HepG2 (cell line): ENCODE data around the gene GGTA1. TPM values are rescaled to one million over a fixed set of nuclear protein-coding genes. Genes with fewer than 3 reads are reported as not detected.

Source experiments
- ARHGAP35 ChIP-seq: sonication (generic); formaldehyde crosslinking; IDR thresholded peaks from 2 replicates; pipeline ENCODE4 v1.9.0; 2022; ENCODE audit warnings: mild to moderate bottlenecking, inconsistent platforms, moderate library complexity, missing genetic modification reagents, borderline replicate concordance
- GATA4 ChIP-seq: sonication (generic); IDR thresholded peaks from 2 replicates; pipeline ENCODE4 v1.6.1; 2016; ENCODE audit warnings: antibody characterized with exemption, low read depth, borderline replicate concordance
- GATAD2A ChIP-seq: IDR thresholded peaks from 2 replicates; pipeline ENCODE4 v1.6.1; 2016
- JARID2 ChIP-seq: sonication (generic); formaldehyde crosslinking; IDR thresholded peaks from 2 replicates; pipeline ENCODE4 v1.8.1; 2023; ENCODE audit warnings: missing genetic modification reagents, inconsistent platforms; ENCODE audit not compliant: insufficient replicate concordance
- JUN ChIP-seq: sonication (generic); formaldehyde crosslinking; IDR thresholded peaks from 2 replicates; pipeline ENCODE4 v1.4.0; 2020; ENCODE audit warnings: mild to moderate bottlenecking, missing genetic modification reagents
- KDM5B ChIP-seq: sonication (generic); formaldehyde crosslinking; IDR thresholded peaks from 2 replicates; pipeline ENCODE4 v1.4.0; 2020; ENCODE audit warnings: missing genetic modification reagents, mild to moderate bottlenecking, borderline replicate concordance
- NFE2L1 ChIP-seq: sonication (generic); formaldehyde crosslinking; IDR thresholded peaks from 2 replicates; pipeline ENCODE4 v1.4.0; 2020; ENCODE audit warnings: missing genetic modification reagents, mild to moderate bottlenecking, borderline replicate concordance
- NFE2L2 ChIP-seq: fragments of 150-350 bp; IDR thresholded peaks from 2 replicates; pipeline ENCODE4 v1.6.1; 2014; ENCODE audit warnings: low read length
- NFYC ChIP-seq: IDR thresholded peaks from 2 replicates; pipeline ENCODE4 v1.6.1; 2016; ENCODE audit warnings: missing genetic modification reagents, missing compliant biosample characterization
- PTBP1 ChIP-seq: fragments of 200-400 bp; formaldehyde crosslinking; IDR thresholded peaks from 2 replicates; pipeline ENCODE4 v1.6.1; 2018; ENCODE audit warnings: low read length, low read depth; ENCODE audit not compliant: poor library complexity, severe bottlenecking
- RFXAP ChIP-seq: sonication (generic); formaldehyde crosslinking; IDR thresholded peaks from 2 replicates; pipeline ENCODE4 v1.4.0; 2020; ENCODE audit warnings: missing genetic modification reagents, borderline replicate concordance
- RXRB ChIP-seq: IDR thresholded peaks from 2 replicates; pipeline ENCODE4 v1.6.1; 2016; ENCODE audit warnings: borderline replicate concordance, missing genetic modification reagents, missing compliant biosample characterization
- SAP130 ChIP-seq: IDR thresholded peaks from 2 replicates; pipeline ENCODE4 v1.6.1; 2016; ENCODE audit warnings: low read depth
- SNAI1 ChIP-seq: sonication (generic); formaldehyde crosslinking; IDR thresholded peaks from 2 replicates; pipeline ENCODE4 v1.5.0; 2020; ENCODE audit warnings: mild to moderate bottlenecking, missing genetic modification reagents, borderline replicate concordance
- SUZ12 ChIP-seq: fragments of 150-350 bp; IDR thresholded peaks from 2 replicates; pipeline ENCODE4 v1.6.1; 2014; ENCODE audit warnings: low read depth, low read length
- TBP ChIP-seq: sonication (generic); formaldehyde crosslinking; IDR thresholded peaks from 2 replicates; pipeline ENCODE4 v1.5.0; 2020; ENCODE audit warnings: missing genetic modification reagents
- YEATS4 ChIP-seq: sonication (generic); formaldehyde crosslinking; IDR thresholded peaks from 2 replicates; pipeline ENCODE4 v1.4.0; 2020; ENCODE audit warnings: missing genetic modification reagents, borderline replicate concordance
- ZKSCAN5 ChIP-seq: sonication (generic); formaldehyde crosslinking; IDR thresholded peaks from 2 replicates; pipeline ENCODE4 v1.5.1; 2020; ENCODE audit warnings: mild to moderate bottlenecking, missing genetic modification reagents
- ZNF263 ChIP-seq: sonication (generic); formaldehyde crosslinking; IDR thresholded peaks from 2 replicates; pipeline ENCODE4 v1.4.0; 2020; ENCODE audit warnings: missing genetic modification reagents
- ZNF329 ChIP-seq: sonication (generic); formaldehyde crosslinking; IDR thresholded peaks from 2 replicates; pipeline ENCODE4 v1.9.0; 2021; ENCODE audit warnings: low read depth, mild to moderate bottlenecking, missing genetic modification reagents
- ZNF33A ChIP-seq: sonication (generic); formaldehyde crosslinking; IDR thresholded peaks from 2 replicates; pipeline ENCODE4 v1.5.1; 2020; ENCODE audit warnings: missing genetic modification reagents, mild to moderate bottlenecking, moderate library complexity, borderline replicate concordance
- ZNF709 ChIP-seq: sonication (generic); formaldehyde crosslinking; IDR thresholded peaks from 2 replicates; pipeline ENCODE4 v1.5.0; 2020; ENCODE audit warnings: mild to moderate bottlenecking, missing genetic modification reagents
- ZNF775 ChIP-seq: sonication (generic); formaldehyde crosslinking; IDR thresholded peaks from 2 replicates; pipeline ENCODE4 v1.4.0; 2020; ENCODE audit warnings: missing genetic modification reagents, mild to moderate bottlenecking, moderate library complexity, borderline replicate concordance
- polyA plus RNA-seq, 8 experiments: library from polyadenylated mRNA; depleted of rRNA in 3 of 8; stranded (reverse) in 7 of 8; unstranded in 1 of 8; fragments of >200 nt; fragmentation: Illumina TruSeq in 4 of 8; extraction: Trizol in 4 of 8; gene quantifications; 2 replicates each; pipeline versions ENCODE4 v1.2.1 to v1.2.3, GENCODE V29; 2011 to 2016; ENCODE audit warnings: low read depth in 4 of 8, missing spikeins in 1 of 8, mixed read lengths in 1 of 8; ENCODE audit not compliant: insufficient read depth in 1 of 8
- total RNA-seq, 5 experiments: library from RNA; depleted of rRNA; stranded (reverse); fragments of >200 nt; fragmentation: Illumina TruSeq; extraction: Trizol; gene quantifications; 2 replicates each; pipeline ENCODE4 v1.2.3, GENCODE V29; 2016; ENCODE audit warnings: low read depth in 1 of 5
- TF ChIP-seq, protein P1 (sequence below): sonication (generic); formaldehyde crosslinking; IDR thresholded peaks from 2 replicates; pipeline ENCODE4 v1.4.0; 2020; ENCODE audit warnings: mild to moderate bottlenecking, missing genetic modification reagents
- TF ChIP-seq, protein P2 (sequence below): sonication (generic); formaldehyde crosslinking; IDR thresholded peaks from 2 replicates; pipeline ENCODE4 v1.5.0; 2020; ENCODE audit warnings: missing genetic modification reagents
- TF ChIP-seq, protein P3 (sequence below): sonication (generic); formaldehyde crosslinking; IDR thresholded peaks from 2 replicates; pipeline ENCODE4 v1.4.0; 2020; ENCODE audit warnings: missing genetic modification reagents, mild to moderate bottlenecking, borderline replicate concordance
- TF ChIP-seq, protein P4 (sequence below): sonication (generic); formaldehyde crosslinking; conservative IDR thresholded peaks from 2 replicates; pipeline ENCODE4 v1.4.0; 2020; ENCODE audit warnings: missing genetic modification reagents
- TF ChIP-seq, protein P5 (sequence below): sonication (generic); formaldehyde crosslinking; IDR thresholded peaks from 2 replicates; pipeline ENCODE4 v1.4.0; 2020; ENCODE audit warnings: missing genetic modification reagents, borderline replicate concordance

Gene GGTA1
- total and polyA plus RNA-seq, 2 of the 13 experiments (the other 11 are each of a cell fraction or from before 2014, with no cell fraction given) = not detected

DNA sequence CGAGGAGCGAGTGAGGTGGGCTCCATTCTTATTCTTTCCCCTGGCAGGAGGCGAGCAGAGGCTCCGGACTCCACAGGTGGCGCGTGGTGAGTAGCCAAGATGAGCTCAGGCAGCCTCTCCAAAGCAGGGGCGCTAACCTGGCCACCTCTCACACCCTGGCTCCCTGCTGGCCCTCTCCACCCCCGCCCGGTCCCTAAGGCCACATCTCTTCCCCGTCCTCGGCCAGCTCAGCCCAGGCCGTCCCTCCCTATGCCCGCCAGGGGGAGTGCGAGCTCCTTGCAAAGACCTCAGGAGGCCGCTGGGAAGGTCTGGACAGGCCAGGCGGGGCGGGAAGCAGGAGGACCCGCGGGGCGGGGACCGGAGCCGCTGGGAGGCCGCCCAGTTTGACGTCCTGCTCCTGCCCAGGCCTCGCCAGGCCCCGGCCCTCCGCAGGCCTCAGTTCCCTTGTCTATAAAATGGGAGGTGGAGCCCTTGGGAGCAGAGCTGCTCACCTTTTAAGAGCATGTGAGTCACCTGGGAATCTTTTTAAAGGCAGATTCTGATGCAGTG is 46.3 kb upstream of the GGTA1 start (continued):
- TF ChIP-seq, protein P1, sequence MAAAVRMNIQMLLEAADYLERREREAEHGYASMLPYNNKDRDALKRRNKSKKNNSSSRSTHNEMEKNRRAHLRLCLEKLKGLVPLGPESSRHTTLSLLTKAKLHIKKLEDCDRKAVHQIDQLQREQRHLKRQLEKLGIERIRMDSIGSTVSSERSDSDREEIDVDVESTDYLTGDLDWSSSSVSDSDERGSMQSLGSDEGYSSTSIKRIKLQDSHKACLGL = 0 out of 2 replicates have a peak, but pooled peaks have one; percentile 14
- TF ChIP-seq ZKSCAN5 (CRISPR knock-in tag) = no peak
- peak; percentile 48; the same call in 1 of the 2 replicates for TF ChIP-seq SAP130
- TF ChIP-seq PTBP1 = no peak
- TF ChIP-seq ZNF709 = no peak
- TF ChIP-seq ZNF329 (CRISPR knock-in tag) = no peak
- TF ChIP-seq ZNF33A (CRISPR knock-in tag) = no peak
- TF ChIP-seq KDM5B = peak; percentile 72; the same call in 1 of the 2 replicates
- TF ChIP-seq, protein P2, sequence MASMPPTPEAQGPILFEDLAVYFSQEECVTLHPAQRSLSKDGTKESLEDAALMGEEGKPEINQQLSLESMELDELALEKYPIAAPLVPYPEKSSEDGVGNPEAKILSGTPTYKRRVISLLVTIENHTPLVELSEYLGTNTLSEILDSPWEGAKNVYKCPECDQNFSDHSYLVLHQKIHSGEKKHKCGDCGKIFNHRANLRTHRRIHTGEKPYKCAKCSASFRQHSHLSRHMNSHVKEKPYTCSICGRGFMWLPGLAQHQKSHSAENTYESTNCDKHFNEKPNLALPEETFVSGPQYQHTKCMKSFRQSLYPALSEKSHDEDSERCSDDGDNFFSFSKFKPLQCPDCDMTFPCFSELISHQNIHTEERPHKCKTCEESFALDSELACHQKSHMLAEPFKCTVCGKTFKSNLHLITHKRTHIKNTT (CRISPR knock-in tag) = no peak
- no peak for TF ChIP-seq GATA4
- TF ChIP-seq ZNF263 (CRISPR knock-in tag) = no peak
- peak; percentile 65; the same call in 1 of the 2 replicates for TF ChIP-seq GATAD2A (CRISPR knock-in tag)
- TF ChIP-seq JARID2 = no peak
- no peak for TF ChIP-seq NFE2L2
- TF ChIP-seq YEATS4 (CRISPR knock-in tag) = 0 out of 2 replicates have a peak, but pooled peaks have one; percentile 24
- peak; percentile 45; the same call in 1 of the 2 replicates for TF ChIP-seq RXRB (CRISPR knock-in tag)
- no peak for TF ChIP-seq RFXAP
- TF ChIP-seq, protein P3, sequence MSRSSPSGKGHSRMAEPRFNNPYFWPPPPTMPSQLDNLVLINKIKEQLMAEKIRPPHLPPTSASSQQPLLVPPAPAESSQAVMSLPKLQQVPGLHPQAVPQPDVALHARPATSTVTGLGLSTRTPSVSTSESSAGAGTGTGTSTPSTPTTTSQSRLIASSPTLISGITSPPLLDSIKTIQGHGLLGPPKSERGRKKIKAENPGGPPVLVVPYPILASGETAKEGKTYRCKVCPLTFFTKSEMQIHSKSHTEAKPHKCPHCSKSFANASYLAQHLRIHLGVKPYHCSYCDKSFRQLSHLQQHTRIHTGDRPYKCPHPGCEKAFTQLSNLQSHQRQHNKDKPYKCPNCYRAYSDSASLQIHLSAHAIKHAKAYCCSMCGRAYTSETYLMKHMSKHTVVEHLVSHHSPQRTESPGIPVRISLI (CRISPR knock-in tag) = no peak
- TF ChIP-seq ZNF775 = no peak
- TF ChIP-seq TBP (CRISPR knock-in tag) = no peak
- TF ChIP-seq SUZ12 = no peak
- TF ChIP-seq NFYC (CRISPR knock-in tag) = no peak
- no peak for TF ChIP-seq ARHGAP35 (CRISPR knock-in tag)
- no peak for TF ChIP-seq NFE2L1 (CRISPR knock-in tag)
- TF ChIP-seq SNAI1 (CRISPR knock-in tag) = no peak
- TF ChIP-seq, protein P4, sequence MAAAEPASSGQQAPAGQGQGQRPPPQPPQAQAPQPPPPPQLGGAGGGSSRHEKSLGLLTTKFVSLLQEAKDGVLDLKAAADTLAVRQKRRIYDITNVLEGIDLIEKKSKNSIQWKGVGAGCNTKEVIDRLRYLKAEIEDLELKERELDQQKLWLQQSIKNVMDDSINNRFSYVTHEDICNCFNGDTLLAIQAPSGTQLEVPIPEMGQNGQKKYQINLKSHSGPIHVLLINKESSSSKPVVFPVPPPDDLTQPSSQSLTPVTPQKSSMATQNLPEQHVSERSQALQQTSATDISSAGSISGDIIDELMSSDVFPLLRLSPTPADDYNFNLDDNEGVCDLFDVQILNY = no peak
- TF ChIP-seq JUN (CRISPR knock-in tag) = no peak
- TF ChIP-seq, protein P5, sequence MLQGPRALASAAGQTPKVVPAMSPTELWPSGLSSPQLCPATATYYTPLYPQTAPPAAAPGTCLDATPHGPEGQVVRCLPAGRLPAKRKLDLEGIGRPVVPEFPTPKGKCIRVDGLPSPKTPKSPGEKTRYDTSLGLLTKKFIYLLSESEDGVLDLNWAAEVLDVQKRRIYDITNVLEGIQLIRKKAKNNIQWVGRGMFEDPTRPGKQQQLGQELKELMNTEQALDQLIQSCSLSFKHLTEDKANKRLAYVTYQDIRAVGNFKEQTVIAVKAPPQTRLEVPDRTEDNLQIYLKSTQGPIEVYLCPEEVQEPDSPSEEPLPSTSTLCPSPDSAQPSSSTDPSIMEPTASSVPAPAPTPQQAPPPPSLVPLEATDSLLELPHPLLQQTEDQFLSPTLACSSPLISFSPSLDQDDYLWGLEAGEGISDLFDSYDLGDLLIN (CRISPR knock-in tag) = no peak
